ENCODE results near the gene WNT7A.

DNA sequence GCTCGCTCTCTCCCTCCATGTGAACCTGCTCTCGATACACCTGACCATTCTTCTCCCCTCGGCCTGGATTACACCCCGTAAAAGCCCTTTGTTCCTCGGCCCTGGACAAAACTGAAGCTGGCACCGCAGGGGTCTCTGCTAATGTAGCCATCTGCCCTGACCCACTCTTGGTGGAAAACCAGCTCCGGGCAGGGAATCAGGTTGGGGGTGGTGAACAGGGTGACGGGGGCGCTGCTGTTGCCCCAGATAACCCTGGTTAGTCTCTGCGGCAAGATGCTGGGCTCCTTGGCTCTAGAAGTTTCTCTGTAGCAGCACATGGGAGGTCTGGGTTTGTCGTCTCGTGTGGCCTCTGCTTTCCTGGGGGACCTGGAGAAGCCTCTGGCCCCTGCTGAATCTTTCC lies 86.4 kb downstream of the WNT7A start:
- no peak for TF ChIP-seq EZH2phosphoT487 (IDR thresholded peaks at IDR 0.05; ENCODE audit: insufficient read depth, low read depth)
- TF ChIP-seq EZH2 (IDR thresholded peaks at IDR 0.05; ENCODE audit: insufficient read depth, poor library complexity, severe bottlenecking) = no peak
